ENCODE measurements around the gene SPEG.

The SPEG gene

GRCh38 chr2:219538504-219538951 lies 103.9 kb downstream of the SPEG start:
- no peak for DNase-seq

- no peak for DNase-seq
These were observed 104.5 kb downstream of the SPEG start for GRCh38 chr2:219538956-219539788.

- no peak for DNase-seq
These were observed 105.5 kb downstream of the SPEG start for GRCh38 chr2:219539926-219540678.

GRCh38 chr2:219540784-219541504 lies 106.3 kb downstream of the SPEG start:
- no peak for DNase-seq

GRCh38 chr2:219541611-219542180 lies 107.1 kb downstream of the SPEG start:
- peak; percentile 86 to 91 for DNase-seq

GRCh38 chr2:219542931-219543595 lies 108.4 kb downstream of the SPEG start:
- DNase-seq, result no peak

GRCh38 chr2:219543596-219544358 lies 109.1 kb downstream of the SPEG start, which contains the start of the genes CHPF and TMEM198:
Gene CHPF (minus strand): TSS chr2:219543809. CDS start chr2:219543538, 271 bp downstream.
Gene TMEM198 (plus strand): TSS chr2:219544028. CDS start chr2:219544728, 700 bp downstream.
- DNase-seq, result peak; percentile 94 to 95

- no peak for DNase-seq
These were observed 109.9 kb downstream of the SPEG start for GRCh38 chr2:219544567-219544966.

- no peak for DNase-seq
These were observed 110.8 kb downstream of the SPEG start for GRCh38 chr2:219545295-219545942.

- DNase-seq, result no peak
These were observed 111.3 kb downstream of the SPEG start for GRCh38 chr2:219545943-219546352.

GRCh38 chr2:219547621-219548020 lies 113.0 kb downstream of the SPEG start:
- no peak for DNase-seq

Measured in stimulated activated CD4-positive, alpha-beta T cell treated with anti-CD3 and anti-CD28 coated beads, Interleukin-2, amount 100 ng/mL, for 24 hours (primary cell).